Adipose tissue (tissue), 3 donors: Measurements from ENCODE around the gene ATP1A1. TPM values are rescaled to one million over a fixed set of nuclear protein-coding genes. Genes with fewer than 3 reads are reported as not detected.

Source experiments
- H3K27ac ChIP-seq: one replicate; pipeline ENCODE4 v1.5.1; 2013; ENCODE audit warnings: low read depth, low read length
- WGBS, 3 donors: extraction: QIAGEN DNeasy Blood & Tissue Kit; methylation state at CpG; one replicate each; pipeline ENCODE4 v1.1.7; 2013; 5-methylcytosine and 5-hydroxymethylcytosine counted together
- polyA plus RNA-seq, 3 donors: library from polyadenylated mRNA; stranded (reverse); fragments of 200-250 nt; gene quantifications; one replicate each; pipeline ENCODE4 v1.2.3, GENCODE V29; 2013
- donor health status: healthy with polysubstance abuse.
- donor health status: Bipolar disorder and iron deficiency.
- donor health status: healthy.

ATP1A1 gene
- polyA plus RNA-seq, 3 donors: 90.4 to 328 (median 159) TPM

GRCh38 chr1:116338400-116338799 is 34.6 kb upstream of the ATP1A1 start:
- WGBS, 3 donors: 85 to 96% (median 90%) methylated on average over 2 of the region's 2 CpGs

DNA sequence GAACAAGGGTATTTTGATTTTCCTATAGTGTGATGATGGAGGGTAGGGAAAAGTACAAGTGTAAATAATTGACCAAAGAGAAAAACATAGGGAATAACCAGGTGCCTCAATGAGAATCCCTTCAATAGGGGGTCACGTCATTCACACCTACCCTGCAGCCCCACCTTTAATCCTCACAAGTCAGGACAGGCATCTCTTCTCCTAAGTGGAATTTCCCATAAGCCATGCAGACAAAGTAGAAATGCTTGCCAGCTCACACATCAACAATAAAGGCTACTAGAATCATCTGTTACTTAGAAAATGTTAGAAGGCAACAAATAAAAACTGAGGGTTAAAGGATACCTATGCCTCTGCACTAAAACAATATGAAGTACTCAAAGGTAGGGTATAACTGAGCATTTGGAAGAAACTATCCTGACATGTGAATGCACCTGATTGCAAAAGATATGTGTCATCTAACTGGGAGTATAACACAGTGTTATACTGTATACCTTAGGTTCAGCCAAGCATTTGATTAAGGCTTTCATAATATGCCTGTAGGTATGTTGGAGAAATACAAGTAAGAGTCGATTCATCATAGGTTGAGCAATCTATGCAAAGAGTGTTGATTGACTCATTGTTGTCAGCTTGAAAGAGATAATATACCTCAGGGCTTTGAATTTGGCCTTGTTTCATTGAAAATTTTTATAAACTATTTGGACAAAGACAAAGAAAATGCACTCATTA is 32.4 kb upstream of the ATP1A1 start:
- 86 to 94% (median 89%) methylated on average over 2 of the region's 2 CpGs for WGBS, 3 donors

More at GRCh38 chr1:116338400-116338799, 34.6 kb upstream of the ATP1A1 start:
- no peak overlapping the region for H3K27ac ChIP-seq

DNA sequence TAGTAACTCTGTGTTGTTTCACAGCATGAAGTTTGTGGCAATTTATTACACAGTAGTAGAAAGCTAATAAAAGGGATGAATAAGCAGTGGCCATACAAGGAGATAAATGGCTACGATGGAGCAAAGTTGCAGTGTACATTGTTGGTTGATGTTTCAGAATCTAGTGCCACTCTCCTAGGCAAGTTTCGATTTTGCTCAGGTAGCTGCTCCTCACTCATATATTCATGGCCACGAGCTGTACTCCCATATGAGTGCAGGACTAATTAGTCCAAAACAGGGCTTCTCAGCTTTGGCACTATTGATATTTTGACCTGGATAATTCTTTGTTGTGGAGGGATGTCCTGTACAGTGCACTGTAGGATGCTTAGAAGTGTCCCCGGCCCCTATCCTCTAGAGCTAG is 30.0 kb upstream of the ATP1A1 start:
- 87 to 94% (median 91%) methylated on average over 4 of the region's 4 CpGs for WGBS, 3 donors

More for the DNA sequence above, 32.4 kb upstream of the ATP1A1 start:
- no peak overlapping the region for H3K27ac ChIP-seq

GRCh38 chr1:116345011-116345410 is 28.0 kb upstream of the ATP1A1 start:
- no peak overlapping the region for H3K27ac ChIP-seq
- WGBS, 3 donors: 80 to 93% (median 86%) methylated on average over 1 of the region's 1 CpG

More for the DNA sequence above, 30.0 kb upstream of the ATP1A1 start:
- H3K27ac ChIP-seq: no peak overlapping the region

- no peak overlapping the region for H3K27ac ChIP-seq
- 20 to 35% (median 22%) methylated on average over 2 of the region's 2 CpGs for WGBS, 3 donors
Measured at GRCh38 chr1:116345843-116346242, 27.2 kb upstream of the ATP1A1 start.

- 60 to 74% (median 65%) methylated on average over 4 of the region's 4 CpGs for WGBS, 3 donors
- no peak overlapping the region for H3K27ac ChIP-seq
Measured at GRCh38 chr1:116346943-116347673, 25.9 kb upstream of the ATP1A1 start.

GRCh38 chr1:116347696-116348095 is 25.3 kb upstream of the ATP1A1 start:
- H3K27ac ChIP-seq: no peak overlapping the region
- WGBS, 3 donors: 87 to 92% (median 90%) methylated on average over 2 of the region's 2 CpGs

GRCh38 chr1:116350097-116350645 is 22.9 kb upstream of the ATP1A1 start:
- 92 to 94% (median 93%) methylated on average over 2 of the region's 2 CpGs for WGBS, 3 donors
- no peak overlapping the region for H3K27ac ChIP-seq

- no peak overlapping the region for H3K27ac ChIP-seq
- 83 to 89% (median 85%) methylated on average over 4 of the region's 4 CpGs for WGBS, 3 donors
Measured at GRCh38 chr1:116351914-116352313, 21.1 kb upstream of the ATP1A1 start.

DNA sequence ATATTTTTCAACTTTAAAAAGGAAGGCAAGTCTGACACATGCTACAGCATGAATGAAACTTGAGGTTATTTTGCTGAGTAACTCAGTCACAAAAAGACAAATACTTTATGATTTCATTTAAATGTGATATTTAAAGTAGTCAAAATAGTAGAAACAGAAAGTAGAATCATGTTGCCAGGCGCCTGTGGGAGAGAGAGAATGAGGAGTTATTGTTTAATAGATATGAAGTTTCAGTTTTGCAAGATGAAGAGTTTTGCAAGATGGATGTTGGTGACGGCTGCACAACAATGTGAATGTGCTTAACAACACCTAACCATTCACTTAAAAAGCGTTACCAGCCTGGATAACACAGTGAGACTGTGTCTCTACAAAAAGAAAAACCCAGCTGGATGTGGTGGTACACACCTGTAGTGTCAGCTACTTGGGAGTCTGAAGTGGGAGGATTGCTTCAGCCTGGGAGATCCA is 20.7 kb upstream of the ATP1A1 start:
- 71 to 90% (median 76%) methylated on average over 3 of the region's 3 CpGs for WGBS, 3 donors
- H3K27ac ChIP-seq: no peak overlapping the region

DNA sequence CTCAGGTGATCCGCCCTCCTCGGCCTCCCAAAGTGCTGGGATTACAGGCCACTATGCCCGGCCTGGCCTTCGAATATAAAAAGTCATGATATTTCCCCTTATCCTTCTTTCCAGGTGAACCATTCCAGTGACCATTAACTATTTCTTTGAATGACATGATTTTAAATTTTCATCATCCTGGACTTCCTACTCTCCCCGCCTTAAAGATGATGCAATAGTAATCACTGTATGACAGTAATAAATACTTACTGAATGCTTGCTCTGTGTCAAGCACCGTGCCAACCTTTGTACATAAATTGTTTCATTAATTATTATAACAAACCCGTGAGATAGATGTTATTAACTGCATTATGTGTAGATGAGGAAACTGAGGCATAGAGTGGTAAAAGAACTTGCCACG is 19.9 kb upstream of the ATP1A1 start:
- 92 to 94% (median 93%) methylated on average over 8 of the region's 8 CpGs for WGBS, 3 donors
- H3K27ac ChIP-seq: no peak overlapping the region

DNA sequence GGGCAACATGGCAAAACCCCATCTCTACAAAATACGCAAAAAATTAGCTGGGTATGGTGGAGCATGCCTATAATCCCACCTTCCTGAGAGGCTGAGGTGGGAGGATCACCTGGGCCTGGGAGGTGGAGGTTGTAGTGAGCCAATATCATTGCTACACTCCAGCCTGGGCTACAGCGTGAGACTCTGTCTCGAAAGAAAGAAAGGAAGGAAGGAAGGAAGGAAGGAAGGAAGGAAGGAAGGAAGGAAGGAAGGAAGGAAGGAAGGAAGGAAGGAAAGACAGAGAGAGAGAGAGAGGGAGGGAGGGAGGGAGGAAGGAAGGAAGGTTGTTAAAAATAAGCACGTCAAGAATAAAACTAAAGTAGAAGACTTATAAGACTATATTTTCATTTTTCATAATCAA is 17.0 kb upstream of the ATP1A1 start:
- no peak overlapping the region for H3K27ac ChIP-seq
- WGBS, 3 donors: 36 to 58% (median 54%) methylated on average over 4 of the region's 4 CpGs

- WGBS, 3 donors: 35 to 70% (median 54%) methylated on average over 2 of the region's 2 CpGs
- H3K27ac ChIP-seq: no peak overlapping the region
Measured at GRCh38 chr1:116356673-116357072, 16.4 kb upstream of the ATP1A1 start.

- WGBS, 3 donors: 98 to 100% (median 100%) methylated on average over 1 of the region's 1 CpG
- no peak overlapping the region for H3K27ac ChIP-seq
Measured at GRCh38 chr1:116357487-116357886, 15.6 kb upstream of the ATP1A1 start.

DNA sequence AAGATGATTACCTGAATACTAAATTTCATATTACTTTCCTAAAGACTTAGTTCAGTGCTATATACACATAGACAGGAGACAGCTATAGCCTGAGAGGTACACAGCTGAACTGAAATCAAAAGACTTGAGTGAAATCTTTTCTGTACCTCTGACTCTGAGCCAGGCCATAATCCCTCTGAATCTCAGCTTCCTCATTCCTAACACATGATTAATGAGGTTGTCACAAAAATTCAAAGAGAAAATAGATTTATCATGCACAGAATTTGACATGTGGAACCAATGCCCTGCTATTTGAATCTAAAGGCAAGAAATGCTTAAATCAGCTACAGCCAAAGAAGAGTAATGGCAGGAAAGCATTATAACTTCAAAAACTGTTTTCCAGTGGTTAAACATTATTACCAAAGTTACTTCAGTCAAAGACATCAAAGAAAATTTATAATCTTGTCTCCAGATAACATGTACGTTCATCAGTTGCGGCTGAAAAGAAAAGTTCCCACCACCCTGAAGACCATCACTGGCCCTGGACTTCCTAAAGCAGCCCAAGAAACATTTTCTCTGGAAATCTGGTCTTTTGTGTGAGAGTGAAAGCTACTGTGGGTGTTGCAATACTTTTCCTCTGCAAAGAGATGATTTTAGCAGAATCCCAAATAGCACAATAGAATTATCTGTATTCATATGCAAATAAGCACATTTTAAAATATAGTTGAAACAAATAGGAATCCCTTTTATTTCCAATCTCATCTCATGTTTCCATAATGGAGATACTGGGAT is 13.8 kb upstream of the ATP1A1 start:
- no peak overlapping the region for H3K27ac ChIP-seq
- 70 to 79% (median 71%) methylated on average over 2 of the region's 2 CpGs for WGBS, 3 donors

- WGBS, 3 donors: 86 to 100% (median 95%) methylated on average over 1 of the region's 1 CpG
- H3K27ac ChIP-seq: no peak overlapping the region
Measured at GRCh38 chr1:116359871-116360270, 13.2 kb upstream of the ATP1A1 start.

DNA sequence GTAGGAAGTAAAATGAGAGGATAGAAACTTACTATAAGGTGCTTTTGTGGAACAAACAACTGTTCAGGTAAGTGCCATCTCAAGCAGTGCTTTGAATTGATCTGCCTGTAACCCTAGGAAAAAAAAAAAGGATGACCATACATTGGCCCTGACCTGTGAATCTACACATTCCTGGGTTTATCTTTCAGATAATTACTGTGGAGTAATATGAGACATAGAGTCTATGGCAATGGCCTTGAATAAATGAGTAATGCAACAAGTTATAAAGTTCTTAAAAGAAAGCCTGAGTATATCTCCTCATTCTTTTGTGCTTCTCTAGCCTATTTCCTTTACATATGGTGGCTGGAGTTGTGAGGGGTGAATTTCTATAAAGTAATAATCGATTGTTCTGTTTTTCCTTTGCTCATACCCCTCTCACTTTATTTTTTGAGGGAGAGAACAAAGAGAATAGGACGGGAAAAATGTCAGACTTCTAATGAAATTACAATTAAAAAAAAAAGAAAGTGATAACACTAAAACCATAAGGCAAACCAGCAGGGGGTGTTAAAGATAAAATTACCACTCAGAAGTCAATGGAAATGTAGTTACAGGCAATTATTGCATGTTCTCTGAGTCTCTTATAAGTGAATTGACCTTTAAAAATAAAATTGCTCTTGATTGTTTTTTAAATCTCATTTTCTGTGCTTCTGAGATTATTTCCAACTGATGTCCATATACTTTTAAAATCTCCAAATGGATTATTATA is 12.4 kb upstream of the ATP1A1 start:
- 52 to 76% (median 70%) methylated on average over 2 of the region's 2 CpGs for WGBS, 3 donors
- no peak overlapping the region for H3K27ac ChIP-seq

DNA sequence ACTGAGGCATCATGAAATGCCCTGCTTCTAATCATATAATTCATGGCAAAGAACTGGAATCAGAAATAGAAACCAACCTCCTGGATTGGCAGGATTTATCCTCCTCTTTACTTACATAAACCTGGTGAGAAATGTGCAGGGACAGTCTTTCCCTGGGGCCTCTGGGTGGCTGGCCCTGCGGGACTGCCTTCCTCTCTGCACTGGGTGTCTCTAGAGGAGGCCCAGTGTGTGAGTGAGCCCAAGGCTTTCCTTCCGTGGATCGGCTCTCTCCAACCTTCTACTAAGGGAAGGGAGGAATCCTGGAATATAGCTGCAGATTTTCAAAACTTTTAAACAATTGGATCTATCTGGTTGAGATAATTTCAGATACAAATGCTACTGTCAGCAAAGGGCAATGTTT is 11.4 kb upstream of the ATP1A1 start:
- no peak overlapping the region for H3K27ac ChIP-seq
- WGBS, 3 donors: 80 to 93% (median 89%) methylated on average over 3 of the region's 3 CpGs
